Activated naive CD4-positive, alpha-beta T cell treated with anti-CD3 and anti-CD28 coated beads, Interleukin-2, amount 50 U/mL, for 72 hours (primary cell): ENCODE results near the gene MACROD2. TPM values are rescaled to one million over a fixed set of nuclear protein-coding genes. Genes with fewer than 3 reads are reported as not detected.

Source experiments
- ATAC-seq, 2 donors: fragments of 150-1000 bp; cut with Tn5 transposase; 2 replicates each; pipeline ENCODE4 v1.10.0; 2021; ENCODE audit warnings: mild to moderate bottlenecking in 2 of 2, moderate library complexity in 2 of 2
- DNase-seq, 2 donors: peaks; one replicate each; pipeline ENCODE4 v3.0.0; 2021 to 2022; ENCODE audit warnings: low spot score in 2 of 2
- H3K27ac Mint-ChIP-seq, 2 donors: one replicate each; pipeline ENCODE4 v1.8.0; 2022; ENCODE audit warnings: mild to moderate bottlenecking in 2 of 2, mixed read lengths in 2 of 2
- H3K36me3 Mint-ChIP-seq, 2 donors: one replicate each; pipeline ENCODE4 v1.8.0; 2022; ENCODE audit warnings: mixed read lengths in 2 of 2
- H3K9me3 Mint-ChIP-seq, 2 donors: one replicate each; pipeline ENCODE4 v1.8.0; 2022; ENCODE audit warnings: mixed read lengths in 2 of 2
- total RNA-seq, 2 donors: library from RNA; stranded (reverse); gene quantifications; one replicate each; pipeline ENCODE4 v1.2.3, GENCODE V29; 2022

Gene MACROD2
- total RNA-seq, 2 donors from 2014 or later = not detected

DNA sequence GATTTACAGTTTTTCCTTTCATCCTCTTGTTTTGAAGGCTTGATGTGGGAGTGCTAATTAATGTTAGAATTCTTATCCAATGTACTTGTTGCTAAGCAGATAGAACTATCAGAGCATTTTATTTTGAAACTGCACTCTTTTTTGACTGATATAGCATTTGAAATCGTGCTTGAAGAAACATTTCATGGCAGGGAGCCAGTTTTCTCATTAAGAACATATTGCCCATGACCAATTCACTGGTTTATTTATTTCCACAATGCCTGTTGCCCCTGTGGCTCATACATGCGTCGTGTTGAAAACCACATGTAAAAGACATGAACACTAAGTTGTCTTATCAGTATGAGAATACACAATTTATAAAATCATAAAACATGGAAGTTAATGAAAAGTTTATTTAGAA lies 821.8 kb downstream of the MACROD2 start:
- ATAC-seq (no peak), DNase-seq (no peak)
- Mint-ChIP-seq H3K9me3 (peaks cover 13 to 18% of the 10 kb centered on the region in 2 donors), H3K36me3 (peaks cover 5 to 7% of the 10 kb centered on the region in 2 donors), H3K27ac (no peak overlapping the region)

DNA sequence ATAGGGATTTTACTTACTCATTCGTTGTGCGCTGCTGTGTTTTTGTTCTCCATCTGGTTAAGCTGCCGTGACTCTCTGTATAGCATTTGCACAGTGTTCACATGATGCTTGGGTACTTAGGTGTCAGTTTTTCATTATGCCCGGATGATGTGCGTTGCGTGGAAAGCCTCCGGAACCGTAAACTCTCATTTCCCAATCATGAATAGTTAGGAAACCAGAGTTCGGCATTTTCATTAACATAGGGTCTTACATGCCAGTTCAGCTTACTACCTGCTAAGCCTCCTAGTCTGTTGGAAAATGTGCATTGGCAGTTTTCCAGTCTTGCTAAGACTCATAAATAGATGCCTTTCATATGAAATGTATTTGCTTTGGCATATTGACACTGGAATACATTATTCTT lies 825.5 kb downstream of the MACROD2 start:
- peaks cover 5 to 7% of the 10 kb centered on the region in 2 donors for H3K36me3 Mint-ChIP-seq
- ATAC-seq (no peak), DNase-seq (no peak)
- H3K27ac Mint-ChIP-seq = no peak overlapping the region
- H3K9me3 Mint-ChIP-seq = peaks cover 13 to 18% of the 10 kb centered on the region in 2 donors

DNA sequence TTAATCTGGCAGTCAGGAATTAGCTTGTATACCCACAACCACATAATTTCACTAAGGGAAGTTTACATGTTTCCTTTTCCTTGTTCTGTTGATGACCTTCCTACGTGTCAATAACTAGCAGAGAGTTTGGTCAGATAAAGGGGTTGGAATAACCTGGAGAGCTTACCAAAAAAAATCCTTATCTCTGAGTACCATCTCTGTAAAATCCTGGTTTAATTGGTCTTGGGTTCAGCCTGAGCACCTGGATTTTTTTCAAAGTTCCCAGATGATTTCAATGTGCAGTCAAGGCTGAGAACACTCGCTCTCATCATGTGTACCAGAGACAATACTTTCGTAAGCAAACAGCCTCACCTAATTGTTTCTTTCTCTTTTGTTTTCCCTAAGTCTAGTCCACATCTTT lies 825.9 kb downstream of the MACROD2 start:
- Mint-ChIP-seq H3K27ac (no peak overlapping the region), H3K9me3 (peaks cover 13 to 18% of the 10 kb centered on the region in 2 donors), H3K36me3 (peaks cover 5 to 7% of the 10 kb centered on the region in 2 donors)
- ATAC-seq (no peak), DNase-seq (no peak)

DNA sequence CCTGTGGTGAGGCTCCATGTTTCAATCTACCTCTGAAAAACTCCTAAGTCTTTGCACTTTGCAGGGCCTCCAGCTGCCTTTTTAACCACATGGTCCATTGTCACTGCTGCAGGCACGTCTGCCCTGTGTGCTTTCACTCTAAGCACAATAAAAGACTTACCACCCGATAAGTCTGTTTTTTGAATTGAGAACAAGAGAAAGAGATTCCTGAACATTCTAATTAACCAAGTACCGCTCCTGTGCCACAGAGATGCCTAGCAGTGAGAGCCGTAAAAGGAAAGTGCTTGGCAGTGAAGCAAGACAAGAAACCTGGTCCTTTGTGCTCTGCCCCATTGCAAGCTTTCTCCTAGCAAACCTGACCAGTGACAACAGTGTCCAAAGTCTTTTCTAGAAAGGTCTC lies 829.7 kb downstream of the MACROD2 start:
- ATAC-seq (no peak), DNase-seq (no peak)
- peaks cover 0 to 1% of the 10 kb centered on the region in 2 donors for H3K9me3 Mint-ChIP-seq
- no peaks in the 10 kb centered on the region for H3K36me3 Mint-ChIP-seq
- H3K27ac Mint-ChIP-seq = no peak overlapping the region

DNA sequence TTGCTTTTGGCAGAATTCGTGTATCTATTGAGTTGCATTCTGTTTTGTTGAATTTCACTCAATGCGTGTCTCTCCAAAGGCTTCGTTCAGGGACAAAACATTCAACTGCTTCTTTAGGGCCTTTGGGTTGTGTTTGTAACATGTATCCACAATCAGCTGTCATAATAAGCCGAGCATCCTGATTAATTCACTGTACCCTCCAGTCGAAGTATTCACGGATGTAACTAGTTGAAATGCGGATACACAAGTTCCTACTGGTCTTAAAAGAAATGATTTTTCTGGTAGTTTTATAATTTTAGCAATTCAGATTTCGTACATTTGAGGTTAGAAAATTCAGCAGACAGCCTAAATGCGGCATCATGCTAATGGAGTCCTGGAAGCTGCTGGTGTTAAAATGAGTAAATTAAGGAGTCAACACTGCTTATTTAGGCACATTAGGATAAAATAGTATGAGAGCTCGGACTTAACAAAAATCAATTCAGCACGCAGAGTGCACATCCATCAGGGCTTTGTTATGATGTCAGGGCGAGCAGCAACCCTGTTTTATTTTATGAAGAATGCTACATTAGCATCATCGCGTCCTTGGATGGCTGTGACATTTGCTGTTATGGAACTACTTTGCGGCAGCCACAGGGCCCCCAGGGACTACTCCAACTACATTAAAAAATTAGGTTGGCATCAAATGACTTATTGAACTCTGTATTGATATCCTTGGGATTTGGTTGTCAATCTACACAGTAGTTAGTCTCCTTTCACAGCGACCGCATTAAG lies 831.4 kb downstream of the MACROD2 start:
- Mint-ChIP-seq H3K9me3 (no peaks in the 10 kb centered on the region), H3K36me3 (no peaks in the 10 kb centered on the region), H3K27ac (no peak overlapping the region)
- ATAC-seq (no peak), DNase-seq (no peak)

DNA sequence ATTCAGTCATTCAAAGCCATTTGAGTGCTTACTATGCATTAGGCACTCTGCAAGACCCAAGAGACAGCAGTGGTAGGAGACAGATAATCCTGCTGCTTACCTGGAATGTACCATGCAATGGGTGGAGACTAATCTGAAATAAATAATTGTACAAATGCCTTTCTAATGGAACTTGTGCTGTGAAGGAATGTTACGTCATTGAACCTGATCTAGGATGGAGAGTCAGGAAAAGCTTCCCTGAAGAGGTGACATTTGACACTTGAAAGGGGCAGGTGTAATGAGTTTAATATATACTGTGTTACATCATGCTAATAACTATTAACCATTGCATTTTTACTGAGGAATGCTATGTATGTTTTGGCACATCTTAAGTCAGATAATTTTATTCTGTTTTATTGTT lies 833.1 kb downstream of the MACROD2 start:
- Mint-ChIP-seq H3K27ac (no peak overlapping the region), H3K9me3 (no peaks in the 10 kb centered on the region), H3K36me3 (no peaks in the 10 kb centered on the region)
- ATAC-seq = no peak
- DNase-seq = no peak

DNA sequence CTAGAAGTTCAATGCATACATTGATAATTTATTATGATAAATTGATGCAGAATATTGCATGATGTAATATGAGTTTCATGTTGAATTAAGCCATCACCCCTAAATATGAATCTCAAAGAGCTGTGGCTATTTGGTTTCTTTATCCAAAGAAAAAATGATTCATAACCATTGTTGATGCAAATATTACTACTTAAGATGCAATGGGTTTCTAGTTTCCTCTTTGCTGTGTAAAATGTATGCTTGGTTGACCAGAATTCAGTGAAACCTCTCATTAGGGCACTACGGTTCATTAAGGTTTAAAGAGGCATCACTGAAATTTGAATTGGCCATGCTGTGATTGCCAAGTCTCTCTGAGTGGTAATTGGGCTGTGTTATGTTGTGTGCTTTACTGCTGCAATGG lies 834.6 kb downstream of the MACROD2 start:
- no peaks in the 10 kb centered on the region for H3K36me3 Mint-ChIP-seq
- H3K27ac Mint-ChIP-seq = no peak overlapping the region
- ATAC-seq (no peak), DNase-seq (no peak)
- H3K9me3 Mint-ChIP-seq = no peaks in the 10 kb centered on the region

DNA sequence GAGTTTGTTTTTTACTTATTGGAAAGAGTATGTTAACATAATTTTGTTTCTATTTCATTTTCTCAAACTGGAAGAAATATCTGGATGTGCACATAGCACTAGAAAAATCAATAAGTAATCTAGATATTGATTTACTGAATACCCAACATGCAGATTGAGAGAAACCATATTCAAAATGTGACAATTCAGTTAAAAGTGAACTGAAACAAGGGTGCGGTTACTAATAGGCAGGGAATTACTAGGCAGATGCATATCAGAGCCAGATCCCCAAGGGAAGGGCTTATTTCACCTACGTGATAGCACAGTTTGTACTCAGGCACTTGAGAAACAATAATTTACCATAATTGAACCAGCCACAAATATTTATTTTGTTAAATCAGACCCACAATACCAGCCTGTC lies 835.1 kb downstream of the MACROD2 start:
- Mint-ChIP-seq H3K9me3 (no peaks in the 10 kb centered on the region), H3K27ac (no peak overlapping the region), H3K36me3 (no peaks in the 10 kb centered on the region)
- ATAC-seq (no peak), DNase-seq (no peak)

DNA sequence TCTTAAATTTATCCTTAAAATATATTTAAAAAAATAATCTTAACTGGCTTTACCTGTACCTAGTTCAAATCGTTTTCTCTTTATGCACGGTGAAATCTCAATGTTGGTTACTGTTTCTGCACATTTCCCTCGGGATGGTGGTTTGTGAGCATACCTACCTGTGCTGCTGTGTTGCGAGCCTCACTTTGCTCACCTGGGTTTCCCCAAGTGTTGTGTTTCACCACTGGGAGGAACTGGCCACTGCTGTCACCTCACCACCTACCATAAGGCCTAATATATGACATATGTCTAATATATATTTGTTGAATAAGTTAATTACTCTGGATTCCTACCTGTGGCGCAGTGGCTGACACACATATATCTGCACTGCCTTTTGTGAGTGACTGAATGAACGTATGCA lies 835.6 kb downstream of the MACROD2 start:
- no peak for DNase-seq
- Mint-ChIP-seq H3K27ac (no peak overlapping the region), H3K36me3 (no peaks in the 10 kb centered on the region), H3K9me3 (no peaks in the 10 kb centered on the region)
- no peak for ATAC-seq

DNA sequence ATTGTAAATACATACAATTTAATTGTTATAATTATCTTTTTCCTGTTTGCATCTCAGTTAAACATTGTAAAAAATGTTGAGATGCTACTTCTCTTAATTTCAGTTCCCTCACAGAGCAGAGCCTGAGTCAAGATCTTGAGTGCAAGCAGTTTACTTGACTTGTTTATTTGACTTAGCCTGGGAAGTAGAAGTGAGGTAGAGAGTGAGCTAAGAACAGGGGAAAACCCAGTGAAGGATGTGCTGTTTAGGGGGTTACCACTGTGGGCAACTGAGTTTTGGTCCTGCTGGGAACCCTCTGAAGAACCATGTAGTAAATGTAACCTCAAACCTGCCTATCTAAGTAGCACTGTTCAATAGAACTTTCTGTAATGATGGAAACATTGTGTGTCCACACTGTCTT lies 837.3 kb downstream of the MACROD2 start:
- no peaks in the 10 kb centered on the region for H3K36me3 Mint-ChIP-seq
- H3K27ac Mint-ChIP-seq = no peak overlapping the region
- DNase-seq (no peak), ATAC-seq (peak in 1 of 2 donors; percentile 18)
- no peaks in the 10 kb centered on the region for H3K9me3 Mint-ChIP-seq

DNA sequence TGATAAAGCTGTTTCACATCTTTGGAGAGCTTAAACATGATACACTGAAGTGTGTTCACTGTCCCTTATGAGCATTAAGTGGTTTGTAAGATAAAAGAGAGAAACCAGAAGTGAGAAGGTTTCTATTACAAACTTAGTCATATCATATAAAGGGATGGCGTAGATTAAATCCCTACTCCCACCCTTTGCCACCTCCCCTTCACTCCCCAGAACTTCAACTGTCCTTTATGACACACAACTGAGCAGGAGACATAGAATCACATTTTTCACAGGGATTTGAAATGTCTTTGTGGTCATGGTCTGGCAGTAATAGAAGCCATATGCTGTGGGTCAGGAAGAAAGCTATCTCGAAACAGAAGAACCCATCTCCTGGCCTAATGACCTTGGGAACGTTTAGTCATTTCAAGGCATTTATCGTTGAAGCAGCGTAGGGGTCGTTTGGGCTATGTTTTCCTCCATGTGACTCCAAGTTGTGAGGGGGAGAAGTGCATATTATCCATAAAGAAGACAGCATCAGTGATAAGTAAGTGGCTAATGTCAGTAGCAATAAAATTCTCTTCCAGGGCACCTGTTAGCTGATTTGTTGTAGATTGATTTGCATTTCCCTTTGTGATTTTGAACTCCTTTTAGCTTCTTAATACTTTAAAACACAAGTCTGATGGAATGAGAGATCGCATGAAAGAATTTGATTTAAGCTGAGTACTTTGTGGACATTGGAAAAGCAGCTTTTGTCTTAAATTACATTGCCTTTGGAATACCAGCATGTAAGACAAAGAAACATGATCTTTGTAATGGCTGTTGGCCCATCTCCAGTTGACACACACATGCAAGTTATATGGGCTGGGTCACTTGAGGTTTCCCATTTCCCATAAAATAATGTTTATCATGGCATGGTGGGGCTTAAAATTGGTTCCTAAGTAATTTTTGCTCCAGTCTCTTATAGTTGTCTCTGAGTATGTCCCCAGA lies 843.6 kb downstream of the MACROD2 start:
- H3K36me3 Mint-ChIP-seq = no peaks in the 10 kb centered on the region
- ATAC-seq = no peak
- no peak overlapping the region for H3K27ac Mint-ChIP-seq
- no peak for DNase-seq
- peaks cover 4% of the 10 kb centered on the region in 2 donors for H3K9me3 Mint-ChIP-seq

DNA sequence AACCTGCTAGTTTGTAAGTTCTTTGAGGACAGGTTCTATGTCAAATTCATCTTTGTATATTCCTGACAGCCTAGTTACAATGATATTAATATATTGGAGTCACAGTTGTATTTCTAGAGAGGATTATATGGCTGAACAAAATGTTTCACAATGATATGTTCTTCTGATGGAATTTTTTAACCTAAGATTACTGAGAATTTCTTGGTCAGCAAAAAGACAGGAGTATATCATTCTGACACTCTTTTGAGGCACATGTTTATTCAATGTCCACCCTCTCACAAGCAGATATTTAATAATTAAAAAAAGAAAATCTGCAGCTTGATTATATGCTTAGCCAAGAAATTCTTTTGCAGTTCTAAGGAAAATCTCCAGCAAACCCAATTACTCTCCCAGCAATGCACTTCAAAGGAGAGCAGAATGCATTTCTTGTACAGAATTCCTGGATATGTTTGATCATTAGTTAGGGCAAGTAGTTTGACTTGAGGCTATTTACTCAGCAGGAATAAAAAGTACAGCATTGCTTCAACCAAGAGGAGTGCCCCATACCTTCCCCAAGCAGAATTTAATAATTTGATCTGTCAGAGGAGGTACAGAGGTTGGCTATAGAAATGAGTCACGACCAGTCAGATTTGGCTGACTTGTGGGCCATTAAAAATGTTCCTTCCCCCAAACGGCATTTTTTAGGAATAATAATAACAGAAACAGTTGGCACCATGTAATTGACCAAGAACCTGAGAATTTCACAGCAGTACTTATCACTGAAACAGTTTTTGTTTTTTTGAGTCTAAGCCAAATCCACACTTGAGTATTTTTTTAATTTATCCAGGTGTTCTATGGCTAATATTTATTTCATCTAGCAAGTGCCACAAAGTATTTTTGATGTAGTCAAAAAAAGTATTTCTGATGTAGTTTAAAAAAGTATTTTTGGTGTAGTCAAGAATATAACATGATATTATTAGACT lies 850.2 kb downstream of the MACROD2 start:
- no peak for ATAC-seq
- no peaks in the 10 kb centered on the region for H3K36me3 Mint-ChIP-seq
- no peak overlapping the region for H3K27ac Mint-ChIP-seq
- DNase-seq = no peak
- peaks cover 9 to 11% of the 10 kb centered on the region in 2 donors for H3K9me3 Mint-ChIP-seq

DNA sequence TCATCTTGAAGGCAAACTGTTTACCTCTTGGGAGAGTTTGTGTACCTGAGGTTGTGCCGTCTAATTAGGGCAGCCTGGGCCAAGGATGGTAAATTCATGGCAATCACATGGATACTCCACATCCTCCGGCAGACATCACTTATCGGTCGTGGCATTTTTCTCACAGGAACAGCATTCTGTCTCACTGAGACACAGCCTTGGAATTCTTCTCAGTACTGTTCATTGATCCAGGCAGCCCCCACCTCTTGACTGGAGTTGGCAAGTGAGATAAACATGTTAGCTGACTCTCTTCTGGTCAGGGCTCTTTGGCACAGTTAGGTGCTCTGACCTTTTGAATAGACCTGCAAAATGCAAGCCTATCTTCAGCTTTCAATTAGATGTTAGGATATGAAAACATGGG lies 853.5 kb downstream of the MACROD2 start:
- no peaks in the 10 kb centered on the region for H3K36me3 Mint-ChIP-seq
- ATAC-seq = no peak
- H3K27ac Mint-ChIP-seq = no peak overlapping the region
- peaks cover 17 to 20% of the 10 kb centered on the region in 2 donors for H3K9me3 Mint-ChIP-seq
- no peak for DNase-seq

DNA sequence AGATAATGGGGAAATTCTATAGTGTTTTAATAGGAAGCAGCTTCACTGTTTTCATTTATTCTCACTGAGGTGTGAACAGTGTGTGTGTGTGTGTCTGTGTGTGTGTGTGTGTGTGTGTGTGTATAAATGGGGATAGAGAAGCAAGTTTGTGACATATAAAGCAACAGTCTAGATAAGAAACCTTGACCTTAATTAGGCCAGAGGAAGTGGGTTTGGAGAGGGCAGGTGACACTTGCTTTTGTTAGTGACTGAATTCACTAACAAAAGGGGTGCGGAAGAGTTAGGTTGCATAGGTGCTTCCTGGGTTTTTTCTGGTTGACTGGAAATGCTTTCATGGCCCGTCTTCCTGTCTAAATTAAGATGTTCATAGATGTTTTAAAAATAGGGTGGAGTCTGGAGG lies 857.8 kb downstream of the MACROD2 start:
- Mint-ChIP-seq H3K36me3 (no peaks in the 10 kb centered on the region), H3K9me3 (peaks cover 8 to 18% of the 10 kb centered on the region in 2 donors), H3K27ac (no peak overlapping the region)
- no peak for ATAC-seq
- DNase-seq = no peak

DNA sequence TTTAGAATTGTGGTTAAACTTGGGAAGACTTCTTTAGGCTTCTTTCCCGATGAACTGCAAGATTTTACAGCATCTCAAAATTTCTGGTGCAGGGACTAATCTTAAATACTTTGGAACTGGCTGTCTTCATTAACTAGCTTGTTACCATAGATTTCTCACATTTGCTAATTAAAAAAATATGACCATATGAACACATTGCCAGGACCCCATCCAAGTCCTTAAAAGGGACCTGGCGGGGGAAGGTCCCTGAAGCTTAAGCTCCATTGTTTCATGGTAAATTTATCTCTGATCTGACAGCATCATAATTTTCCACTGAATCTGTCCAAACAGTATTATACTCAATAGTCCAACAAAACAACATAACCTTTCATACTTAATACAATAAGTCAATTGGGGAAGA lies 859.9 kb downstream of the MACROD2 start:
- H3K27ac Mint-ChIP-seq = no peak overlapping the region
- H3K9me3 Mint-ChIP-seq = peaks cover 8 to 16% of the 10 kb centered on the region in 2 donors
- ATAC-seq (no peak), DNase-seq (no peak)
- no peaks in the 10 kb centered on the region for H3K36me3 Mint-ChIP-seq

DNA sequence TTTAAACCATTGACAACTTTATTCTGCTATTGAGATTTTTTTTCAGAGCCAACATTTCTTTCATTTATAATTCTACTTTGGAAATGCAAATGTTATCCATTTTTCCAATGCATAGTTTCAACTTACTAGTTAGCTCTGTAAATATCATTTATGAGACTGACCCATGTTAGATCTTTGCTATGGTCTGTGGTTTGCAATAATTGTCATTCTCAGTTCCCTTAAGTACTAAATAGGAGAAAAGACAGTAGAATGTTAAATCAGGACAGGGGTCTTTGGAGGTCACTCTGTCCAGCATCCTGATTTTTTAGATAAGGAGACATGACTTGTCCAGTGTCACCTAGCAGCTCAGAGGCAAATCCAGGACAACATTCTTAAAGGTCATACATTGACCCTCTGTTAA lies 864.3 kb downstream of the MACROD2 start:
- no peak for ATAC-seq
- no peak for DNase-seq
- no peaks in the 10 kb centered on the region for H3K9me3 Mint-ChIP-seq
- H3K36me3 Mint-ChIP-seq = no peaks in the 10 kb centered on the region
- no peak overlapping the region for H3K27ac Mint-ChIP-seq
